Nephron progenitor cell (in vitro differentiated cells): ENCODE data around the gene NPPB.
A peak's percentile ranks its signal among the peaks of the same experiment; 100 is the strongest.

Experiments used
- DNase-seq: peaks from one replicate; pipeline ENCODE4 v3.0.0; 2021
- H3K27ac Mint-ChIP-seq: 2 replicates; pipeline ENCODE4 v1.8.0; 2021; ENCODE audit warnings: mild to moderate bottlenecking, moderate library complexity, mixed read lengths
- H3K27me3 Mint-ChIP-seq: 2 replicates; pipeline ENCODE4 v1.8.0; 2021; ENCODE audit warnings: mild to moderate bottlenecking, low read depth, mixed read lengths; ENCODE audit not compliant: poor library complexity
- H3K36me3 Mint-ChIP-seq: 2 replicates; pipeline ENCODE4 v1.8.0; 2021; ENCODE audit warnings: low read depth, mixed read lengths
- H3K4me1 Mint-ChIP-seq: 2 replicates; pipeline ENCODE4 v1.8.0; 2021; ENCODE audit warnings: mixed read lengths
- H3K4me3 Mint-ChIP-seq: 2 replicates; pipeline ENCODE4 v1.8.0; 2021; ENCODE audit warnings: mild to moderate bottlenecking, moderate library complexity, mixed read lengths
- H3K9me3 Mint-ChIP-seq: 2 replicates; pipeline ENCODE4 v1.8.0; 2021; ENCODE audit warnings: mild to moderate bottlenecking, moderate library complexity, mixed read lengths
- CTCF ChIP-seq: fragments of 200-600 bp; sonication (generic); IDR thresholded peaks from 2 replicates; pipeline ENCODE4 v1.5.0; 2021; ENCODE audit warnings: antibody characterized with exemption

Gene NPPB

GRCh38 chr1:11891433-11892186 is 32.9 kb upstream of the NPPB start:
- Mint-ChIP-seq H3K9me3 (no peaks in the 10 kb centered on the region), H3K4me1 (peaks cover 6% of the 10 kb centered on the region)

GRCh38 chr1:11888877-11889208 is 30.1 kb upstream of the NPPB start:
- Mint-ChIP-seq H3K36me3 (no peaks in the 10 kb centered on the region), H3K27me3 (peaks cover 30% of the 10 kb centered on the region), H3K4me3 (no peak overlapping the region), H3K9me3 (no peaks in the 10 kb centered on the region), H3K27ac (no peak overlapping the region), H3K4me1 (peaks cover 15% of the 10 kb centered on the region)
- no peak for TF ChIP-seq CTCF
- DNase-seq, result no peak

More at GRCh38 chr1:11891433-11892186, 32.9 kb upstream of the NPPB start:
- Mint-ChIP-seq H3K36me3 (no peaks in the 10 kb centered on the region), H3K27me3 (peaks cover 32% of the 10 kb centered on the region), H3K27ac (no peak overlapping the region), H3K4me3 (no peak overlapping the region)
- DNase-seq, result no peak
- no peak for TF ChIP-seq CTCF

- H3K27ac Mint-ChIP-seq, result no peak overlapping the region
- no peaks in the 10 kb centered on the region for H3K36me3 Mint-ChIP-seq
- peaks cover 30% of the 10 kb centered on the region for H3K27me3 Mint-ChIP-seq
- H3K9me3 Mint-ChIP-seq, result no peaks in the 10 kb centered on the region
- peaks cover 17% of the 10 kb centered on the region for H3K4me1 Mint-ChIP-seq
- no peak for DNase-seq
- H3K4me3 Mint-ChIP-seq, result no peak overlapping the region
- TF ChIP-seq CTCF, result no peak
Observed at GRCh38 chr1:11888206-11888876, 29.6 kb upstream of the NPPB start.

GRCh38 chr1:11887666-11888007 is 28.9 kb upstream of the NPPB start:
- Mint-ChIP-seq H3K9me3 (no peaks in the 10 kb centered on the region), H3K4me1 (peaks cover 24% of the 10 kb centered on the region), H3K27ac (peak overlapping the region; percentile 39), H3K27me3 (peaks cover 29% of the 10 kb centered on the region), H3K4me3 (no peak overlapping the region), H3K36me3 (no peaks in the 10 kb centered on the region)
- DNase-seq, result no peak
- TF ChIP-seq CTCF, result no peak

GRCh38 chr1:11886986-11887665 is 28.4 kb upstream of the NPPB start:
- Mint-ChIP-seq H3K27me3 (peaks cover 27% of the 10 kb centered on the region), H3K36me3 (no peaks in the 10 kb centered on the region), H3K27ac (no peak overlapping the region), H3K4me1 (peaks cover 29% of the 10 kb centered on the region), H3K4me3 (no peak overlapping the region), H3K9me3 (no peaks in the 10 kb centered on the region)
- no peak for DNase-seq
- no peak for TF ChIP-seq CTCF
